Stimulated activated CD4-positive, alpha-beta T cell treated with anti-CD3 and anti-CD28 coated beads, Interleukin-1b, Interleukin-23, amount 100 ng/mL, for 4 hours (primary cell): ENCODE results near the gene CNGA2.

Experiments used
- DNase-seq, 2 donors: peaks; one replicate each; pipeline ENCODE4 v3.0.0-alpha.2; 2020; ENCODE audit warnings: low read depth in 2 of 2

The CNGA2 gene

DNA sequence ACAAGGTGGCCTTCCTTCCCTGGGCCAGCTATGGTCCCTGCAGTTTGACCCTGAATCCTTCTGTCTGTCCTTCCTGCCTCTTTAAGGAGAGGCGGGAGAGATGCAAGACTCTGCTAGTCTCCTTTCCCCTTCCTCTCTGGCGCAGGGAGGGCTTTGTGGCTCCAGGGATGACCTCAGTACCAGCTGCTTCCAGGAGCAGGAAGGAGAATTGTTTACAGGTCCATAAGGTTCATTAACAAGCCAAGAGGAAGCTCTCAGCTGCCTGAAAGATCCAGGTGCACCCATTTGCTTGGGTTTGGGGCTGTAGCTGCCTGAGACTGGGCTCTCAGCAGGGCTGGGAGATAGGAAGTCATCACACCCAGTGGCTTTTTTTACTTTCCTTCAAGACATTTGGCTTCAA lies 22.8 kb upstream of the CNGA2 start:
- no peak for DNase-seq

GRCh38 chrX:151712253-151712652 lies 22.3 kb upstream of the CNGA2 start:
- no peak for DNase-seq

- DNase-seq = no peak
These were observed 20.7 kb upstream of the CNGA2 start for GRCh38 chrX:151713849-151714248.

- no peak for DNase-seq
These were observed 20.2 kb upstream of the CNGA2 start for GRCh38 chrX:151714362-151714761.

- no peak for DNase-seq
These were observed 18.8 kb upstream of the CNGA2 start, which contains the start of gene FATE1 for GRCh38 chrX:151715752-151716151. TSS of gene FATE1 (plus strand) at chrX:151716035. CDS start at chrX:151716120, 85 bp downstream.

DNA sequence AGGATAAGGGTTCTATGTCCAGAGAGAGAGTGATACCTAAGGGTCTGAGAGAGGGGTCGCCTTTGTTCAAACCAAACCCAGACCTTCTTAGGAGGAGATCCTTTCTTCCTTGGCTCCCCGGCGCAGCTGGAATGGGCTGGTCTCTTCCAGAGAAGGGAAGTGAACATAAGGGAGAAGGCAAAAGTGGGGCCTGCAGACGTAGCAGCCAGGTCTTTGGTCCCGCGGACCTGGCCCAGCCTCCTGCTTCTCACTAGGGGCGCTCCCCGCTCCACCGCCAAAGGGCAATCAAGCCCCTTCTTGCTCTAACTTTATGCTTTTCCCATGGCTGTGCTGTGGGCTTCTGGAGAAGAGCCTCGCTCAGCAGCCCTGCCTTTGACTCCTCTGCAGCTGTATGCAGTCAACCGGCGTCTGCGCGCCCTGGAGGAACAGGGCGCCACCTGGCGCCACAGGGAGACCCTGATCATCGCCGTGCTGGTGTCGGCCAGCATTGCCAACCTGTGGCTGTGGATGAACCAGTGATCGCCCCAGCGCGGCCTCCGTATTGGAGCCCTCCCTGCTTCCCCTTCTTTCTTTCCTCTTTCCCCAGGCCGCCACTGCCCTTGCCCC lies 12.2 kb upstream of the CNGA2 start:
- no peak for DNase-seq

DNA sequence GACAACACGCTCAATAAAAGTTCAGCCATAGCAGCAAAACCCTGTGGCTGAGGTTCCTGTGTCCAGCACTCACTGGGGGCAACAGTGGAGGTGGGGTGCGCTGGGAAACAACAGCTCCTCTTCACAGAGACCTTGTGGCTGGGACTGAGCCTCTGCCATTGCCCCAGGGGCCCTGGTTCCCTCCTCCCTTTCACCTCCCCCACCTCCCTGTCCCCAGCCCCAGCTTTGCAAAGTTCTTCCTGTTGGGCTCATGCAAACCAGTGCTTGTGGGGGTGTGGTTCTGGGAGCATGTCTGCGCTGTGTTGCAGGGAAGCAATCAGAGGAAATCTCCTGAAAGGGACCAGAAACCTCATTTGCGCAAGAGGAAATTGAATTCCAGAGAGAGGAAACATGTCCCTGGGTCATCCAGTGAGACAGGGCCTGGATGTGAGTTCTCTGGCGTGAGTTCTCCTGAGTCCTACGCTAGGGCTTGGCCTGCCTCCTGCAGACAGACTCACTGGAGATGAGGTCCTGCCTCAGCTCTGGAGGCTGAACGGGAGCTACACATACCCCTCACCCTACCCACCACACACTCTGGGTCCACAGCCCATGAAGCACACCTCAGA lies 11.3 kb upstream of the CNGA2 start:
- no peak for DNase-seq

DNA sequence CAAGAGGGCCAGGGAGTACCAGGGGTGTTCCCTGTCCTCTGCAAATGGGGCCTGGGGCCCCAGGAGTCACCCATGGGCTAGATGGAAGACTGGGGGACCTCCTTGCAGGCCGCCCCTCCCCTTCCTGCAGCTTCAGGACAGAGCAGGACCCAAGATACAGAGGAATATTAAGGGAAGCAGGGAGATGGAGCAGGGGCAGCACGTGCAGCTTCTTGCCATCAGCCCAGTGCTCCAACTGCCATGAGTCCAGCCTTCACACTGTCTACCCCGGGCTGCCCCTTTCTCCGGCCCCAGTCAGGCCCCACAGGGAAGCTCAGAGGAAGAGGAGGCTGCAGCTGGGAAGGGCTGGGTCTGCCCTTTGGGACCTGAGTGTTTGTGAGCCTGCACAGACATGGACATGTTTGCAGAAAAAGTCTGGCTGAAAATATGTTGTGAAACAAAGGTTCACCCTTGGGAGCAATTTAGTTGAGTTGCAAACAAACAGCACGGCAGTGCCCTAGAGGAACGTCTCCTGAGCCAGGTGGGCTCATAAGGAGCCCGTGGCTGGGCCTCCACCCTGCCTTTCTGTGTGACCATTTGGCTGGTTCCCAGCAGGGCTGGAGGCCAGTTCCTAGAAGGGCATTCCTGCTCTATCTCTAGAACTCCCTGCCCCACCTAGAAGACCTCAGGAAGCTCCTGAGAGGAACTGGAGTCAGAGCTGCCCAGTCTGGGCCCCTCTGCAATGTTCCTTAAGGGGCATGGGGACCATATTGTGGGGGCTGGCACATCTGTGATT lies 9.8 kb upstream of the CNGA2 start:
- DNase-seq = no peak

- no peak for DNase-seq
These were observed 9.3 kb upstream of the CNGA2 start for GRCh38 chrX:151725338-151725614.

- DNase-seq = no peak
These were observed 7.8 kb upstream of the CNGA2 start for GRCh38 chrX:151726751-151727150.

GRCh38 chrX:151727346-151727745 lies 7.2 kb upstream of the CNGA2 start:
- DNase-seq = no peak

- no peak for DNase-seq
These were observed 5.4 kb upstream of the CNGA2 start for GRCh38 chrX:151729056-151729725.

DNA sequence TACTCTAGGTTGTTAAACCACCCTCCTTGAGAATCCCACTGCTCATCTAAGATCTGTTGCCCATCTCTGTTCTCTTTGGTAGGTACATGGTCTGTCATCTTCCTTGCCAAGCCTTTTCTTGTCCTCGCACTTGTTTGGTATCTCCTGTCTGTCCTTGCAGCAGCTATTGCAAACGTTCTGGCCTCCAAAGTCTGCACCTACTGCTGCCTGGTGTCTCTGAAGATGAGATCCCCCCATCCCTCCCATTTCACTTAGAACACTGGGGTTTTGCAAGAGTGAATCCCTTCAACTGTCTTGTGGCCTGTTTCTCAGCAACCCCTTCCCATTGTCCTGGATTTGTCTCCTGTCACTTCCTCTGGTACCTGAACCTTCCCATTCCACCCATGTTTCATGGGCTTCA lies 673 bp downstream of the CNGA2 start:
- no peak for DNase-seq

DNA sequence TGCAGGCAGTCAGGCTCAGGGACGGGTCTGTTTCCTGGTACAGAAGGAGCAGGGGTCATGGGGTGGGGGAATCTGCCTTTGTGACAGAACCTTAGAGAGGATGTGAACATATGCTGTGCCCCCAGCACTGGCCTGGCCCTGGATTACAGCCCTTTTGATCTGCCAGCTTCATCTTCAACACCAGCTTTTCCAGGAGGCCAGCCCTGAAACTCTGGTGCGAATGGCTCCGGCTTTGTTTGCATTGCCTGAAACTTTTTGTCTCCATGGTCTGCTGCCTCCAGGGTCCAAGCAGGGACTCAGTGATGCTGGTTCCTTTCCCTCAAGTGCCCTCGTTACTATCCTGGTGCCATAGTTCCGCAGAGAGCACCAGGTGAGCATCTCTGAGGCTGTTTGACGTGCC lies 2.1 kb downstream of the CNGA2 start:
- DNase-seq = no peak

- no peak for DNase-seq
These were observed 2.9 kb downstream of the CNGA2 start for GRCh38 chrX:151737494-151737893.

GRCh38 chrX:151738751-151739150 lies 4.2 kb downstream of the CNGA2 start:
- no peak for DNase-seq

DNA sequence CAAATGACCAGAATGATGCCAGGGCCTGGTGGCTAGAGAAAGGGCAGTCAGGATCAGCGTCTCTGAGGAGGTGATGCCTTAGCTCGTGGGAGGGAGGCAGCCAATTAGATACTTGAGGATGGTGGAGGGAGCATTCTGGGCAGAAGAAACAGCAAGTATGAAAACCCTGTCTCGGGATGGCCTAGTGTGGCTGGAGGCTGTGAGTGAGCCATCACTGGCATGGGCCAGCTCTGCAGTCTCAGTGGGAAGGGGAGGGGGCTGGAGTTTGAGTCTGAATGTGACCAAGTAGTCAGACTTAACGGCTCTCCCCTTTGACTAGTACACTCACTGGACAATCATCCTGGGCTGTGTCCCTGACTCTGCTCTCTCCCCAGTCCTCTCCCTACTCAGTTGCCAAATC lies 7.1 kb downstream of the CNGA2 start:
- DNase-seq = no peak

DNA sequence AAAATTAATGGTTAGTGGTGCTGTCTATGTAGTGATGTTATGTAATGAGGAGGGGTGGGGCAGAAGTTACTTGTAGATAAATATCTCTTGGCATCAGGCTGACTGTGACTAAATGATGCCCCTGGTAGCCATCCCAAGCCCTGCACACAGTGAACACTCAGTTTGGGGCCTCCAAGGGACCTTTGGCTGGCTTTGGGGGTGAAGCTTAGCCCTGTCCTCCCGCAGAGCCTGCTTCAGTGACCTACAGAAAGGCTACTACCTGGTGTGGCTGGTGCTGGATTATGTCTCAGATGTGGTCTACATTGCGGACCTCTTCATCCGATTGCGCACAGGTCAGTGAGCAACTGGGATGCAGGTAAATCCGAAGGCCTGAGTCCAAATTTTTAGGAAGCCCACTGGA lies 7.8 kb downstream of the CNGA2 start:
- DNase-seq = no peak

DNA sequence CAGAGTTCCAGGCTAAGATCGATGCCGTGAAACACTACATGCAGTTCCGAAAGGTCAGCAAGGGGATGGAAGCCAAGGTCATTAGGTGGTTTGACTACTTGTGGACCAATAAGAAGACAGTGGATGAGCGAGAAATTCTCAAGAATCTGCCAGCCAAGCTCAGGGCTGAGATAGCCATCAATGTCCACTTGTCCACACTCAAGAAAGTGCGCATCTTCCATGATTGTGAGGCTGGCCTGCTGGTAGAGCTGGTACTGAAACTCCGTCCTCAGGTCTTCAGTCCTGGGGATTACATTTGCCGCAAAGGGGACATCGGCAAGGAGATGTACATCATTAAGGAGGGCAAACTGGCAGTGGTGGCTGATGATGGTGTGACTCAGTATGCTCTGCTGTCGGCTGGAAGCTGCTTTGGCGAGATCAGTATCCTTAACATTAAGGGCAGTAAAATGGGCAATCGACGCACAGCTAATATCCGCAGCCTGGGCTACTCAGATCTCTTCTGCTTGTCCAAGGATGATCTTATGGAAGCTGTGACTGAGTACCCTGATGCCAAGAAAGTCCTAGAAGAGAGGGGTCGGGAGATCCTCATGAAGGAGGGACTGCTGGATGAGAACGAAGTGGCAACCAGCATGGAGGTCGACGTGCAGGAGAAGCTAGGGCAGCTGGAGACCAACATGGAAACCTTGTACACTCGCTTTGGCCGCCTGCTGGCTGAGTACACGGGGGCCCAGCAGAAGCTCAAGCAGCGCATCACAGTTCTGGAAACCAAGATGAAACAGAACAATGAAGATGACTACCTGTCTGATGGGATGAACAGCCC lies 9.3 kb downstream of the CNGA2 start:
- no peak for DNase-seq

GRCh38 chrX:151745651-151746050 lies 11.1 kb downstream of the CNGA2 start:
- no peak for DNase-seq

- no peak for DNase-seq
These were observed 12.0 kb downstream of the CNGA2 start for GRCh38 chrX:151746502-151746901.

DNA sequence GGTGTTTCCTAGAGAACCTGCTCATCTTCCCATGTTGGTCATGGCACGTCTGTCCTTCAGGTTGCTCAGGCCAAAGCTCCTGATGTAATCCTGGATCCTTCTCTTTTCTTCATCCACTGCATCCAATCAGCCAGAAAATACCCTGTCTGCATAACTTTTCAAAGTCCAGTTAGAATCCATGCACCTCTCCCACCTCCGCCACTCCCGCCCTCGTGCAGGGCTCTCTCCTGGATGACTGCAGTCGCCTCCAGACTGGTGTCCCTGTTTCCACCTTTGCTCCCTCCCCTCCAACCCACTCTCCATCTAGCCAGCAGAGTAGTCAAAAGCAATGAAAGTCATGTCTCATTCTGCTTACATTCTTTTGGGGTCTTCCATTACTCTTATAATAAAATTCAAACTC lies 16.0 kb downstream of the CNGA2 start:
- DNase-seq = no peak
